Activated T-cell treated with anti-CD3 and anti-CD28 coated beads, Interleukin-2, amount 50 U/mL, for 4 hours (primary cell): ENCODE measurements around the gene PITX2. TPM values are rescaled to one million over a fixed set of nuclear protein-coding genes. Genes with fewer than 3 reads are reported as not detected.

Experiments
- ATAC-seq, 2 donors: fragments of 200-7000 bp; cut with Tn5 transposase; one replicate each; pipeline ENCODE4 v1.10.0; 2021
- DNase-seq: peaks from one replicate; pipeline ENCODE4 v3.0.0-alpha.2; 2020
- H3K27me3 Mint-ChIP-seq: one replicate; pipeline ENCODE4 v1.8.0; 2021; ENCODE audit warnings: low read depth, mixed read lengths
- H3K36me3 Mint-ChIP-seq: one replicate; pipeline ENCODE4 v1.8.0; 2022; ENCODE audit warnings: mixed read lengths; ENCODE audit not compliant: insufficient read depth
- H3K4me1 Mint-ChIP-seq: one replicate; pipeline ENCODE4 v1.8.0; 2021; ENCODE audit warnings: low read depth, mixed read lengths
- H3K4me3 Mint-ChIP-seq: one replicate; pipeline ENCODE4 v1.8.0; 2021; ENCODE audit warnings: mild to moderate bottlenecking, moderate library complexity, mixed read lengths
- H3K9me3 Mint-ChIP-seq: one replicate; pipeline ENCODE4 v1.8.0; 2021; ENCODE audit warnings: mixed read lengths
- total RNA-seq, 3 donors: library from RNA; stranded (reverse); gene quantifications; one replicate each; pipeline ENCODE4 v1.2.1, GENCODE V29; 2021

PITX2 gene
- total RNA-seq, 3 donors from 2014 or later, result not detected

DNA sequence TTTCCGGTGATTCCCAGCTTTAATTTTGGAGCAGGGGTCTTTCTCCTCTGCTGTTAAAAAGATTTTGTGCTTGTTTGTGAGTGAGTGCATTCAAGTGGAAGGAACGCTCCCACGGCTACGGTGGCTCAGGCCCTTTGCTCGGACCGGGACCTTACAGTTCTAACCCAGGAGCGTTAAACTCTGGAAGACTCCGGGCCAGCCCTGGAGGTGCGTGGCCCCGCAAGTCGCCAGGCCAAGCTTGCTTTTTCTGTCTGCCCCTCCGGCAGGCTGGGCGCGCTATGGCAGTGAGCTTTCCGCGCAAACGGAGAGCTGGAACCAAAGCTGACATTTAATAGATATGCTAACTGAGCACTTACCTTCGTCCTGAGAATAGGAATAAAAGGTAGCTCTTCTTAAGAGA lies 18.3 kb upstream of the PITX2 start:
- peaks cover 78% of the 10 kb centered on the region for H3K27me3 Mint-ChIP-seq
- H3K9me3 Mint-ChIP-seq, result no peaks in the 10 kb centered on the region
- no peaks in the 10 kb centered on the region for H3K4me1 Mint-ChIP-seq
- ATAC-seq, result no peak
- no peaks in the 10 kb centered on the region for H3K36me3 Mint-ChIP-seq
- H3K4me3 Mint-ChIP-seq, result no peak overlapping the region
- no peak for DNase-seq

- no peaks in the 10 kb centered on the region for H3K9me3 Mint-ChIP-seq
- H3K36me3 Mint-ChIP-seq, result no peaks in the 10 kb centered on the region
- DNase-seq, result no peak
- no peak overlapping the region for H3K4me3 Mint-ChIP-seq
- no peak for ATAC-seq
- peaks cover 78% of the 10 kb centered on the region for H3K27me3 Mint-ChIP-seq
- H3K4me1 Mint-ChIP-seq, result no peaks in the 10 kb centered on the region
These were observed 17.7 kb upstream of the PITX2 start for GRCh38 chr4:110640576-110640975.

DNA sequence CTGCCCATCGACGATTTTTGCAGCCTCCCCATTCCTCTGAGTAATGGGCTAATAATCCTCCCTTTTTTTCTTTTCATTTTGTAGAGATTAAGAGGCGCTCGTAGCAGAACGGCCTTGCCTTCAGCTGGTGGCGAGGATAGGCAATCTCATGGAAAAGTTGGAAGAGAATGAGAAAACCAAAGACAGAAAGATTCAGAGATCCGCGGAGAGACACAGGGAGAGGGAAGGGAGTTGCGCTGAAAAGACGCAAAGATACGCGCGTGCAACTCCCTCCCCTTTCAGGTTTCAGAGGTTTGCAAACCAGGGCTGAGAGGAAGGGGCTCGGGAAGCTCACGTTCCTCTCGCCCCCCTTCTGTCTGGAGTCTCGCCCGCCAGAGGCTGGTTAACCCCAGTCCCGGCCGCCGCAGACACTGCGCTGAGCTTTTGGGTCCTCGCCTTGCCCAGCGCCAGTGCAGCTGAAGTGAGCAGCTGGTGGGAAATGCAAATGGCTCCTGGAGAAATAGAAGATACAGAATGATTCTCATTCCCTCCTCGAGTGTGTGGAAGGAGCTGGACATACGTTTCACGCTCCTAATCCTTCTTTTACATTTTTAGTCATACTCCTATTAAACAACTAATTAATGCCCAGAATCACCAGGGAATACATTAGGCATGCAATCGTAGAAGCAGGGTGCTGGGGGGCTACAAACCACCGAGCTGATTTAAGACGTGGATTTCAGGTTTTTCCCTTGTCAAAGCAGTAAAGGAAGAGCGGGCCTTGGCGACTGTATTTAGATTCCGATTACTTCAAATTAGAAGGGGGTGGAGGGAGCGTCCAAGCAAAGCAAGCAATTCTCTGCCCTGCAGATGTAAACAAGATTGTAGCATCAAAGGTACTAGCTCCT lies 16.6 kb upstream of the PITX2 start:
- H3K9me3 Mint-ChIP-seq, result peaks cover 5% of the 10 kb centered on the region
- DNase-seq (no peak), ATAC-seq (no peak)
- no peaks in the 10 kb centered on the region for H3K4me1 Mint-ChIP-seq
- no peak overlapping the region for H3K4me3 Mint-ChIP-seq
- H3K27me3 Mint-ChIP-seq, result peaks cover 83% of the 10 kb centered on the region
- H3K36me3 Mint-ChIP-seq, result no peaks in the 10 kb centered on the region

DNA sequence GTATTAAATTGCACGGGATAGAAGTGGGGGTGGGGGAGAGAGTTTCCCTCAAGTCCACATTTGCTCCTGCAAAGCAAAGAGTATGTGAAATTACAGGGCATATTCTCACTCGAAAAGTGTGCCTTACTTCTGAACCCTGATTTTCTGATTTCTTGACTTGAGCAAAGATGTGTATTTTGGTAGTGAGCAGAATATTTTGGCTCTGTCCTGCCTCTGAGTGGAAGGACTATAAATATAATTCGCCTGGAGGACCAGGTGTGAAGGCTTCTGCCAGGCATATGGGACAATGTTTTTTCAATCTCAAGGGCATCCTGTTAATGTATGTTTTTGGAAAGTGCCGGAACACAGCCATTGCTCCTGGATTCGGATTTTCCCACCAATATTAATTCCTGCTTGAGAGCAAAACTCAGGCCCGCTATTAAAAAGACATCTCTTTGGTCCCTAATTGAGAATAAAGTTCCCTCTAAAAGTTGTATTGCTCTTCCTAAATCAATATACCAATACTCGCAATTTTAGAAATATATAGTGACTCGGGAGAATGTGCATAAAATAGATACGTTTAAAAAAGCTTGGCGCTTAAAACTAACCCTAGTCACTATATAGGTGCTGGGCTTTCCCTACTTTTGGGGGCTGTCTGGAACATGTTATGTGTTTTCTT lies 15.3 kb upstream of the PITX2 start:
- ATAC-seq, result no peak
- no peaks in the 10 kb centered on the region for H3K36me3 Mint-ChIP-seq
- DNase-seq, result no peak
- peaks cover 84% of the 10 kb centered on the region for H3K27me3 Mint-ChIP-seq
- peaks cover 5% of the 10 kb centered on the region for H3K9me3 Mint-ChIP-seq
- no peaks in the 10 kb centered on the region for H3K4me1 Mint-ChIP-seq
- no peak overlapping the region for H3K4me3 Mint-ChIP-seq

- no peak for DNase-seq
- Mint-ChIP-seq H3K36me3 (no peaks in the 10 kb centered on the region), H3K27me3 (peaks cover 87% of the 10 kb centered on the region), H3K4me3 (no peak overlapping the region), H3K4me1 (no peaks in the 10 kb centered on the region), H3K9me3 (peaks cover 5% of the 10 kb centered on the region)
- ATAC-seq, result no peak
These were observed 14.7 kb upstream of the PITX2 start for GRCh38 chr4:110637408-110638088.

GRCh38 chr4:110636680-110637407 lies 14.0 kb upstream of the PITX2 start:
- Mint-ChIP-seq H3K36me3 (no peaks in the 10 kb centered on the region), H3K4me3 (no peak overlapping the region), H3K27me3 (peaks cover 86% of the 10 kb centered on the region), H3K9me3 (peaks cover 5% of the 10 kb centered on the region), H3K4me1 (peaks cover 4% of the 10 kb centered on the region)
- DNase-seq (no peak), ATAC-seq (no peak)

DNA sequence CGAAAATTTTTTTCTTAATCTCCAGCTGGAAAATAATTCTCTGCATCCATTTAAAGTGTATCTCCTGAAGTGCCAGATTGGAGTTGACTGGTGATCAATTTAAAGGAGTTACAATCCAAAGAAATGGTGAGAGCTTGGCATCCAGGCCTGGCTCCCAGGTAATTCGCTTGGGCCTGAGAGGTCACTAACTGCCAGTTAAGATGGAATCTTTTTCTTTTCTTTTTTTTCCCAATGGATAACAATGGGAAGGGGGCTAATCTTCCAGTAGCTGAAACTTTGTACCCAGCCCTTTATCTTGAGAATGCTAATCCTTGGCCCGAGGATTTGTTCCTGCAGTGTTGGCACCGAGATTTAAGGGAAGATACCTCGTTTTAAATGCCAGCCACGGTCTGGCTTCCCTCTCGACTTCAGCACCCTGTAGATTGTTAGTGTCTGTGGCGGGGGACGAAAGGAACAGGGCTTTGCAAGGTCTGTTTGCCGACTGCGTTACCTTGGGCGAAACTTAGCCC lies 13.3 kb upstream of the PITX2 start:
- no peak for ATAC-seq
- H3K4me1 Mint-ChIP-seq, result peaks cover 7% of the 10 kb centered on the region
- peaks cover 5% of the 10 kb centered on the region for H3K9me3 Mint-ChIP-seq
- H3K4me3 Mint-ChIP-seq, result no peak overlapping the region
- peaks cover 86% of the 10 kb centered on the region for H3K27me3 Mint-ChIP-seq
- H3K36me3 Mint-ChIP-seq, result no peaks in the 10 kb centered on the region
- DNase-seq, result no peak

GRCh38 chr4:110635163-110635865 lies 12.4 kb upstream of the PITX2 start:
- ATAC-seq (no peak), DNase-seq (no peak)
- peaks cover 5% of the 10 kb centered on the region for H3K9me3 Mint-ChIP-seq
- no peaks in the 10 kb centered on the region for H3K36me3 Mint-ChIP-seq
- H3K4me3 Mint-ChIP-seq, result no peak overlapping the region
- H3K27me3 Mint-ChIP-seq, result peaks cover 86% of the 10 kb centered on the region
- H3K4me1 Mint-ChIP-seq, result peaks cover 7% of the 10 kb centered on the region

DNA sequence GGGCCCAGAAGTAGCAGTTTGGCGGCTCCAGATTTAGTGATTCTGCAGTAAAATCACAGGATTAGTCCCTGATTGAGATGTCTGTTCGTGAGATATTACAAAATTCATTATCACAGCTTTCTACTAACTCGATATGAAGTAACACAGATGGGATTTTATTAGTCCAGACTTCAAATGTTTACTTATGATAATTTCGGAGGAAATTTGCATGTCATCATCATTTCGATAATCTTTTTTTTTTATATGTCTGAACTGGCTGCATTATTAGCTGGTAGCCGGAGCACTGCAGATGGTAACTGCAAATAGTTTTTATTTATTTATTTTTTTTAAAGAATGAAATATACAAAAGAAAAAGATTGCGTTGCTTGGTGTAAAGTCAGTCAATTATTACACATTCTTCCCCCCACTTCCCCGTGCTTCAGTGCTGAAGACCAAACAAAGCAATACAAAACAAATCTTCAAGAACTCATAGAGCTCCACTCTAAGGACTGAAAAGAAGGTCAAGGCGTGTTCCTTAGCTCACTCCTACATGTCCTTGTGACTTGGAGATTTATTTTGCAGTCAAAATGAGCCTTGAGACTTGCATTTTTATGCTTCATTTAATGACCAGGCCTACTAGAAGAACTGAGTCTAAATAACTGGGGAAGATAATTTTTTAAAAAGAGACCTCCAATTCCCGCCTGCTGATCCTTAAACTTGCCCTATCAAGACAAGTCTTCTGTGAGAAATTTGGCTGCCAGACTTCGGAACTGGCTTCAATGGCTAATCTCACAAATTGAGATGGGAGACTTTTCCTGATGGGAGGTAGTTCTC lies 11.7 kb upstream of the PITX2 start:
- H3K9me3 Mint-ChIP-seq, result peaks cover 5% of the 10 kb centered on the region
- peaks cover 86% of the 10 kb centered on the region for H3K27me3 Mint-ChIP-seq
- no peaks in the 10 kb centered on the region for H3K36me3 Mint-ChIP-seq
- no peak for DNase-seq
- no peak for ATAC-seq
- H3K4me3 Mint-ChIP-seq, result no peak overlapping the region
- H3K4me1 Mint-ChIP-seq, result peaks cover 7% of the 10 kb centered on the region

- DNase-seq (no peak), ATAC-seq (no peak)
- Mint-ChIP-seq H3K4me3 (no peak overlapping the region), H3K27me3 (peaks cover 84% of the 10 kb centered on the region), H3K36me3 (no peaks in the 10 kb centered on the region), H3K4me1 (peaks cover 7% of the 10 kb centered on the region), H3K9me3 (peaks cover 5% of the 10 kb centered on the region)
These were observed 10.8 kb upstream of the PITX2 start for GRCh38 chr4:110633358-110634341.

- Mint-ChIP-seq H3K9me3 (peaks cover 5% of the 10 kb centered on the region), H3K36me3 (no peaks in the 10 kb centered on the region), H3K4me1 (peaks cover 7% of the 10 kb centered on the region), H3K4me3 (no peak overlapping the region), H3K27me3 (peaks cover 84% of the 10 kb centered on the region)
- ATAC-seq (no peak), DNase-seq (no peak)
These were observed 9.9 kb upstream of the PITX2 start for GRCh38 chr4:110632506-110633357.
